Left renal cortex interstitium (tissue), 4 donors: Measurements from ENCODE around the gene DPP6. TPM values are rescaled to one million over a fixed set of nuclear protein-coding genes. Genes with fewer than 3 reads are reported as not detected.

Source experiments
- DNase-seq, 4 donors: peaks; one replicate each; pipeline ENCODE4 v3.0.0-alpha.2; 2013; ENCODE audit warnings: low read depth in 4 of 4, low spot score in 2 of 4, missing footprints in 1 of 4
- polyA plus RNA-seq, 4 donors: library from polyadenylated mRNA; unstranded; fragments of 120-200 nt; gene quantifications; one replicate each; pipeline ENCODE4 v1.2.1, GENCODE V29; 2013; ENCODE audit not compliant: insufficient read length in 4 of 4

The DPP6 gene
- polyA plus RNA-seq, 4 donors = 44.0 to 60.4 (median 52.3) TPM

GRCh38 chr7:154738216-154738615 is 686.0 kb downstream of the DPP6 start:
- DNase-seq = peak in 1 of 4 donors; percentile 14

- no peak for DNase-seq
Measured at GRCh38 chr7:154741131-154741530, 688.9 kb downstream of the DPP6 start.

GRCh38 chr7:154743206-154743605 is 691.0 kb downstream of the DPP6 start:
- no peak for DNase-seq

DNA sequence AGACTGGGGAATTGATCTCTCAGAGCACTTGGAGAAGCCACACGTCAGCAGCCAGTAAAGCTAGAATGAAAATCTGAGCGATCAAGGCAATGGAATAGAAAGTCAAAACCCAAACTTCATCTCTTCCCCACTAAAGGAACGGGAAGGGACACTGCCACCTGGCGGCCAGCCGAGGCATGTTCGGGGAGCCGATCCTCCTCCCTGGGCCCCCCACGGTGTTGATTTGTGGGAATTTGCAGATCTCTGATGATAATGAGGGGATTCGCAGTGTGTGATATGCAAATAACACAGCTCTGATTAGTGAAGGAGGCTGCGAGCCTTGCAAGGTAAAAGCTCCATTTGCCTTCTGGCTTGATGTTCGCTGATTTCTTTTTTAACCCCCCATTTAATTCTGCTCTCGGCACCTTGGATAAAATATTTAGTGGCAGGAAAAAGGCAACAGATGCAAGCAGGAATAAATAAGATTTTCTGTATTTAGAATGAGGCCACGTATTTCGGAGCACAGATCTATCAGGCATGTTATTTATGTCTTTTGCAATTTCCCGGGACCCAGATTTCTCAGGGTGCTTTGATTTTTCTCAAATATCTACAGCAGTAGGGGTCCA is 692.2 kb downstream of the DPP6 start:
- DNase-seq = peak in 2 of 4 donors; percentile 11

GRCh38 chr7:154744861-154745258 is 692.7 kb downstream of the DPP6 start:
- no peak for DNase-seq

DNA sequence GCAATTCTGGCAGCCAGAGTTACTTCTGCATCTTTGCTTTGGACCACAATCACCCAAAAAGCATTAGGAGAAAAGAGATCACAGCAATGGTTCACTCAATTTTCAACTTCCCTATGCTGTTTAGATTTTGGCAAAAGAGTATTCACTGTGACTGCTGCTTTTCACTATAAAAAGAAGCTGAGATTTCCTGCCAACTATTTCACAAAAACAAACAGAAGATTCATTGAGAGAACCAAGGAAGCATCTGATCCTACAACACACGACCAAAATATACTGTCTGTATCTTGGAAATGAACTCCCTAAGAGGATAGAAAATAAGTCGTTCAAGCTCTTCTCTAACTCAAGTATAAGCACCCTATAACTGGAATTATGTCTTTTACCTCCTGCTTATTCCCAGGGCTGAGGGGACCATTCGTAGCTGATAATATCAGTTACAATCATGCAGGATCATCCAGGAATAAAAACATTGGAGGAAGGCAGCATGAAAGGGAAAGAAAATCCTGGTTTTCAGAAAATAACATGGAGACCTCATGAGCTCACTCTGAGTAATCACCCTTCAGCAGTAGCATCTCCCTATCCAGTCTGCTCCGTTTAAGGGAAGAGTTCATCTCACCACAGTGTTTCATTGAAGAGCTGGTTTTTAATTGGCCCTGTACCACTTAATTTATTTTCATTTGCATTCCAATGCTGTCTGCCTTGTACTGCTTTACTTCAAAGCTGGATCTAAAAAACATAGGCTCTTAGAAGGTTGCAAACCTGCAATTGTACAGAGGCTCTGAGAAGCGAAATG is 694.6 kb downstream of the DPP6 start:
- no peak for DNase-seq

GRCh38 chr7:154748089-154748786 is 696.0 kb downstream of the DPP6 start:
- no peak for DNase-seq

- no peak for DNase-seq
Measured at GRCh38 chr7:154750353-154750801, 698.2 kb downstream of the DPP6 start.

DNA sequence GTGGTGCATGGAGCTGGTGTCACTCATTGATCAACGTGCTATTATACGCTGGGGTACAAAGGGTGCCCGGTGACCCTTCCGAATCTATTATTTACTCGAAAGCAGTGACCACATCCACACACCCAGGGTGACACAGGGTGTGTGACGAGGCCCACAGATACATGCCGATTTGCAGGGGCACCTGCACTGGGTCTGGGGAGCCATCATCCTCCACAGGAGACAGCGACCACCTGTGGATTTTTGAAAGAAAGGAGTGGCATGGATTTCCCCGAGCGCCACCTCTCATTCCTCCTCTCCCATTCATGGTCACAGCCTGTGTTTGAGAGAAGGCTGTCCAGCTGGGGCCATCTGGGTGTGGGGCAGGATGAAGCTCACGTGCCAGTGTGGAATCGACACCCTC is 701.0 kb downstream of the DPP6 start:
- DNase-seq = no peak

DNA sequence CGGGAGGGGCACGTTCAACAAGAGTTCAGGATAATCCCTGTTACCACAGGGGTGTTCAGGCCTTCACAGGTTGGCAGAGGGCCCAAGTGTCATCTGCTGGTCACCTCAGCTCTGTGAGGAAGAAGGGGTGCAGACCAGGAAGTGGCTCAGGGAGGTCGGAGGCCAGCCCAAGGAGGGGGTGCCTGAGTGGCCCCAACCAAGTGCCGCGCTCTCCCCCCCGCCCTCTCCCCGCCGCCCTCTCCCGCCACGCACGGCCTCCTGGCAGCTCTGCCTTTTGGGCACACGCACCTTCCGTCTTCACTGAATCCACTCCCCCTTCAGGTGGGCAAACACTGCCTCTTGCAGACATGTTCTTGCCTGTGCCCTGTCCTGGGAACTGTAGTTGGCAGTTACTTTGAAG is 705.6 kb downstream of the DPP6 start:
- DNase-seq = no peak

GRCh38 chr7:154759989-154760388 is 707.8 kb downstream of the DPP6 start:
- no peak for DNase-seq

DNA sequence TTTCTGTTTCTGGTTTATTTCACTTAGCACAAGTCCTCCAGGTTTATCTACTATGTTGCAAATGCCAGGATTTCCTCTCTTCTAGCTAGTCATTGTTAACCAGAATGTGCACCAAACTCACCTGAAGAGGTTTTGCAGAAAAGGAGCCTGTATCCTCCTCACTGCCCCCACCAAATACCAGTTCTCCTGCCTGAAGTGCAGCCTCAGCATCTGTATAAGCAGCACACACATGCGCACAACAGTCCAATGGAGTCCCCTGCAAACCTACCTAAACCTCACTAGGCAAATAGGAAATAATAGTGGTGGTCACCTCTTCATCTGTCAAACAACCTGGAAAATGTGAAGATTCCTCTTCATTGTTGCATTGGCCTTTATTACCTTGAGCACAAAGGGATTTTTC is 712.9 kb downstream of the DPP6 start:
- no peak for DNase-seq

- no peak for DNase-seq
Measured at GRCh38 chr7:154767142-154767541, 714.9 kb downstream of the DPP6 start.

DNA sequence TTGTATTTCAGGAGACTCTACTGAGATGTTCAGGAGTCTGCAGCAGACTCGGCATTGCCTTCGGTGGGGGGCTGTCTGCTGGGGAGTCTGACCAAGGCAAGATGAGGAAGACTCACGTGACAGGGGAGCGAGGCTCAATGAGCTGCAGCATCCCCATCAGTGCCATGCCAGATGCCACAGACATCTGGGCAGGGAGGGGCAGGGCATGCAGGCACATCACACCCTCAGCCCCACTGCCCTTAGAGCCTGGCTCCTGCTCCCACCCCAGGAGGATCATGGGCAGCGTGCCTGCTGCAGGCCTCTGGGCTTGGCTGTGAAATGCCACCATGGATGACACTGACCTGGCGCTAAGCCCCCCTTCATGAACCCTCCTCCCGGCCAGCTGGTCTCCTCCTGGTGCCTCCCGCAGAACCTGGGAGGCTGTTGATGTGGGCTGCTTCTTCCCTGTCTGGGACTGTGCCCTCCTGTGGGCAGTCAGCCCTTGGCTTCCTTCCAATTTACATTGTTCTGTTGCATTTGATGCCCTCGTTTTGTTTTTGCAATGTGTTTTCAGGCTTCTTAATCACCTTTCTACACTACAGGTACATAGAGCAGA is 715.7 kb downstream of the DPP6 start:
- no peak for DNase-seq

- no peak for DNase-seq
Measured at GRCh38 chr7:154769001-154769400, 716.8 kb downstream of the DPP6 start.

- DNase-seq = no peak
Measured at GRCh38 chr7:154769527-154769926, 717.3 kb downstream of the DPP6 start.

- no peak for DNase-seq
Measured at GRCh38 chr7:154770361-154770760, 718.2 kb downstream of the DPP6 start.

DNA sequence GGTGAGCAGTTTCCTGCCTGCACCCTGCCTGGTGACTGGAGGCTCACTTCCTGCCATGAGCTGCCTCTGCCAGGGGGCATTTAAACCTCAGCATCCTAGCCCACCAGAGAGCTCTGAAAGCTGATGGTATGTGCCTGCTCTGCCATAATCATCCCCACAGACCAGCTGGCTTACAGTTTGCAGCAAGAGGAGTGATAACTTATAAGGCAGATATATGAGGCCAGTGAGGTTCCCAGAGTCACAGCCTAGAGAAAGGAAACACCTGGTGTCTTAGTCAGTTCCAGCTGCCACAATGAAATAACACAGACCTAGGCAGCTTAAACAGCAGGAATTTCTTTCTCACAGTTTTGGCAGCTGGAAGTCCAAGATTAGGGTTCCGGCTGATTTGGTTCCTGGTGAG is 718.8 kb downstream of the DPP6 start:
- DNase-seq = no peak

GRCh38 chr7:154774303-154774969 is 722.2 kb downstream of the DPP6 start:
- DNase-seq = no peak

- no peak for DNase-seq
Measured at GRCh38 chr7:154775681-154776080, 723.5 kb downstream of the DPP6 start.

GRCh38 chr7:154776350-154776749 is 724.2 kb downstream of the DPP6 start:
- DNase-seq = no peak
